Right lobe of liver (tissue), 6 donors: ENCODE results near the gene SIL1. TPM values are rescaled to one million over a fixed set of nuclear protein-coding genes. Genes with fewer than 3 reads are reported as not detected.

Experiments used
- ATAC-seq, 4 donors: fragments of 200-7000 bp; cut with Tn5 transposase; one replicate each; pipeline ENCODE4 v1.9.1; 2020; ENCODE audit warnings: mild to moderate bottlenecking in 4 of 4, moderate library complexity in 4 of 4
- DNase-seq, 3 donors: peaks; one replicate each; pipeline ENCODE4 v3.0.0-alpha.2; 2020
- H3K27ac ChIP-seq, 3 donors: fragments of 200-600 bp; one replicate each; pipeline ENCODE4 v1.8.0; 2022
- H3K27me3 ChIP-seq, 2 donors: fragments of 200-600 bp; one replicate each; pipeline ENCODE4 v1.8.0; 2022
- H3K36me3 ChIP-seq, 4 donors: fragments of 200-600 bp; sonication (generic) in 1 of 4; one replicate each; pipeline versions ENCODE4 v1.5.1 to v1.8.0; 2017 to 2022; ENCODE audit warnings: control low read depth in 1 of 4
- H3K4me1 ChIP-seq, 4 donors: fragments of 200-600 bp; sonication (generic) in 1 of 4; one replicate each; pipeline versions ENCODE4 v1.5.1 to v1.8.0; 2017 to 2022; ENCODE audit warnings: control low read depth in 1 of 4
- H3K4me3 ChIP-seq, 3 donors: fragments of 200-600 bp; one replicate each; pipeline ENCODE4 v1.8.0; 2022
- H3K9me3 ChIP-seq, 4 donors: fragments of 200-600 bp; sonication (generic) in 1 of 4; one replicate each; pipeline versions ENCODE4 v1.5.1 to v1.8.0; 2017 to 2022; ENCODE audit warnings: control low read depth in 1 of 4
- POLR2A ChIP-seq: fragments of 450-650 bp; IDR thresholded peaks from one replicate; pipeline ENCODE4 v1.6.1; 2017; ENCODE audit warnings: antibody characterized with exemption, mild to moderate bottlenecking
- WGBS: methylation state at CpG from one replicate; pipeline ENCODE4 v1.1.6; 2018; ENCODE audit warnings: low coverage, low lambda C conversion rate; ENCODE audit not compliant: insufficient coverage; ENCODE audit errors: missing lambda C conversion rate; 5-methylcytosine and 5-hydroxymethylcytosine counted together
- intact Hi-C, 2 donors: fragments of 100-400 bp; cut with DNase I; formaldehyde crosslinking; loops; one replicate each; pipeline versions ENCODE4 v1.11.2 to v1.14.1; 2022
- total RNA-seq, 6 experiments: library from RNA; depleted of rRNA in 2 of 6; stranded (reverse); fragments of >200 nt in 2 of 6; fragmentation: NEBNext Ultra II Directional in 3 of 6; extraction: Animal tissue kit (Norgen Biotek cat#: 25700) in 3 of 6; gene quantifications; one replicate each; pipeline versions ENCODE4 v1.1.0 to v1.2.4, GENCODE V29; 2016 to 2023
- TF ChIP-seq, protein P1 (sequence below), 4 donors: fragments of 200-600 bp in 3 of 4; fragments of 450-650 bp in 1 of 4; IDR thresholded peaks; one replicate each; pipeline versions ENCODE4 v1.5.1 to v1.8.0; 2016 to 2022; ENCODE audit warnings: antibody characterized with exemption in 4 of 4, mild to moderate bottlenecking in 2 of 4
- donor health status: DM: no; HTN: yes; CAD: no.
- donor health status: DM: no; HTN: no; CAD: no.
- donor health status: DM: no; HTN: no; CAD: no.
- donor health status: DM: no; HTN: yes; CAD: no.
- donor health status: DM: no; HTN: yes; CAD: no.

The SIL1 gene
- total RNA-seq, 6 experiments from 2014 or later, result 57.6 to 94.9 (median 67.0) TPM

GRCh38 chr5:139052975-139053374 is 145.2 kb downstream of the SIL1 start:
- TF ChIP-seq POLR2A, result no peak
- TF ChIP-seq, protein P1, sequence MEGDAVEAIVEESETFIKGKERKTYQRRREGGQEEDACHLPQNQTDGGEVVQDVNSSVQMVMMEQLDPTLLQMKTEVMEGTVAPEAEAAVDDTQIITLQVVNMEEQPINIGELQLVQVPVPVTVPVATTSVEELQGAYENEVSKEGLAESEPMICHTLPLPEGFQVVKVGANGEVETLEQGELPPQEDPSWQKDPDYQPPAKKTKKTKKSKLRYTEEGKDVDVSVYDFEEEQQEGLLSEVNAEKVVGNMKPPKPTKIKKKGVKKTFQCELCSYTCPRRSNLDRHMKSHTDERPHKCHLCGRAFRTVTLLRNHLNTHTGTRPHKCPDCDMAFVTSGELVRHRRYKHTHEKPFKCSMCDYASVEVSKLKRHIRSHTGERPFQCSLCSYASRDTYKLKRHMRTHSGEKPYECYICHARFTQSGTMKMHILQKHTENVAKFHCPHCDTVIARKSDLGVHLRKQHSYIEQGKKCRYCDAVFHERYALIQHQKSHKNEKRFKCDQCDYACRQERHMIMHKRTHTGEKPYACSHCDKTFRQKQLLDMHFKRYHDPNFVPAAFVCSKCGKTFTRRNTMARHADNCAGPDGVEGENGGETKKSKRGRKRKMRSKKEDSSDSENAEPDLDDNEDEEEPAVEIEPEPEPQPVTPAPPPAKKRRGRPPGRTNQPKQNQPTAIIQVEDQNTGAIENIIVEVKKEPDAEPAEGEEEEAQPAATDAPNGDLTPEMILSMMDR (IDR thresholded peaks at IDR 0.05), result no peak
- H3K27ac ChIP-seq, result no peak overlapping the region
- no peaks in the 10 kb centered on the region for H3K27me3 ChIP-seq
- no peaks in the 10 kb centered on the region for H3K9me3 ChIP-seq
- peaks cover 0 to 4% (median 0%) of the 10 kb centered on the region in 4 donors for H3K4me1 ChIP-seq
- DNase-seq (no peak), ATAC-seq (no peak)
- intact Hi-C loops, result no loop called here
- no peak overlapping the region for H3K4me3 ChIP-seq
- H3K36me3 ChIP-seq, result no peaks in the 10 kb centered on the region

DNA sequence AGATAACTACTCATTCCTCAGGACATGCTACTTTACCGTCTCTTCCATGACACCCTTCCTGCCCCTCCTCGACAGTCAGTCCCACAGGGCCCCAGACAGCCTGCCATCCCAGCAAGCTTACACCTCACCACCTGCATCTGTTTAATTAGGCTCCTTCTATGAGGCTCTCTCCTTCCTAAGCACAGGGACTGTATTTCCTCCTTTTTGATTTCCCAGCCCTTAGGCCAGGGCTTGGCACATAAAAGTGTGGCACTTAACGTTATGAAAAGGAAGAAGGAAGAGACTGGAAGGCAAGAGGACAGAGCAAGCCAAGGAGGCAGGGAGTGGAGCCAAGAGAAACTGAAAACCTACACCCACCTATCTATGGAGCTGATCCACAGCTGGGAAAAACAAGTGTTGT is 146.8 kb downstream of the SIL1 start:
- Histone ChIP-seq H3K9me3 (no peaks in the 10 kb centered on the region), H3K27ac (no peak overlapping the region), H3K27me3 (no peaks in the 10 kb centered on the region), H3K36me3 (no peaks in the 10 kb centered on the region), H3K4me3 (no peak overlapping the region), H3K4me1 (no peaks in the 10 kb centered on the region)
- WGBS, result 69% methylated on average over 3 of the region's 3 CpGs
- TF ChIP-seq POLR2A, result no peak
- TF ChIP-seq, protein P1 (IDR thresholded peaks at IDR 0.05), result no peak
- ATAC-seq, result no peak
- DNase-seq, result no peak
- intact Hi-C loops, result no loop called here

GRCh38 chr5:139050432-139050831 is 147.7 kb downstream of the SIL1 start:
- Histone ChIP-seq H3K36me3 (no peaks in the 10 kb centered on the region), H3K4me3 (no peak overlapping the region), H3K4me1 (no peaks in the 10 kb centered on the region), H3K9me3 (no peaks in the 10 kb centered on the region), H3K27ac (no peak overlapping the region), H3K27me3 (no peaks in the 10 kb centered on the region)
- TF ChIP-seq POLR2A, result no peak
- TF ChIP-seq, protein P1 (IDR thresholded peaks at IDR 0.05), result no peak
- intact Hi-C loops, result no loop called here
- ATAC-seq (no peak), DNase-seq (no peak)

DNA sequence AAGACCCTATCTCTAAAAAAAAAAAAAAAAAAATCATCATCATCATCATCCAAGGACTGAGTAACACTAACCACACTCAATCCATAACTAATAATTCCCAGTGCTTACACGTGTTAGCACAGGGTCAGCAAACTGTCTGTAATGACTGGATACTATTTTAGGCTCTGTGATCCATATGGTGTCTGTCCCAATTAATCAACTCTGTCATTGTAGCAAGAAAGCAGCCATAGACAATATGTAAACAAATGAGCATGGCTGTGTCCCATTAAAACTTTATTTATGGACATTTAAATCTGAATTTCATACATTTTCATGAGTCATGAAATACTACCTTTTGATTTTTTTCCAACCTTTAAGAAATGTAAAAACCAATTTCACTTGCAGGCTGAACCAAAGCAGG is 148.4 kb downstream of the SIL1 start:
- Histone ChIP-seq H3K27me3 (no peaks in the 10 kb centered on the region), H3K4me3 (no peak overlapping the region), H3K9me3 (no peaks in the 10 kb centered on the region), H3K4me1 (no peaks in the 10 kb centered on the region), H3K27ac (no peak overlapping the region), H3K36me3 (no peaks in the 10 kb centered on the region)
- 73% methylated on average over 1 of the region's 1 CpG for WGBS
- no peak for DNase-seq
- intact Hi-C loops, result no loop called here
- TF ChIP-seq, protein P1 (IDR thresholded peaks at IDR 0.05), result no peak
- TF ChIP-seq POLR2A, result no peak
- ATAC-seq, result no peak

DNA sequence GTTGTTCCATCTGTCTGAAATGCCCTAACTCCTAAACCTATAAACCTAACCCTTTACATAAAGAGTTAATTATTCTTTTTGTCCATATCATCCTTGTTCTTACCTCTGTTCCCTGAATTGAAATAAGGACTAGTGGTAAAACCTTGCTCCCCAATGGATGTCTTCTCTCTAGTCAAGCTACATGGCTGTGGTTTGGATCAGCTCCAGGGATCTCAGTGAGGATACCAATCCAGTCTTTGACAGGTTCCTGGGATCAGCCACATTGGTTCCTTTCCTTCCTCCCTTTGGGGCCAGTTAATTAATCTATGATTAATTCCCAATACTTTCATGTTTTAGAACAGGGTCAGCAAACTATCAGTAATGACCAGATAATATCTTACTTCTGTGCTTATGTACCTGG is 151.6 kb downstream of the SIL1 start:
- intact Hi-C loops, result no loop called here
- Histone ChIP-seq H3K36me3 (no peaks in the 10 kb centered on the region), H3K4me3 (no peak overlapping the region), H3K27me3 (no peaks in the 10 kb centered on the region), H3K4me1 (no peaks in the 10 kb centered on the region), H3K9me3 (no peaks in the 10 kb centered on the region), H3K27ac (no peak overlapping the region)
- ATAC-seq (no peak), DNase-seq (peak in 1 of 3 donors; percentile 11)
- TF ChIP-seq POLR2A, result no peak
- TF ChIP-seq, protein P1 (IDR thresholded peaks at IDR 0.05), result no peak
